ENCODE data around the gene AQP12B.

AQP12B gene

DNA sequence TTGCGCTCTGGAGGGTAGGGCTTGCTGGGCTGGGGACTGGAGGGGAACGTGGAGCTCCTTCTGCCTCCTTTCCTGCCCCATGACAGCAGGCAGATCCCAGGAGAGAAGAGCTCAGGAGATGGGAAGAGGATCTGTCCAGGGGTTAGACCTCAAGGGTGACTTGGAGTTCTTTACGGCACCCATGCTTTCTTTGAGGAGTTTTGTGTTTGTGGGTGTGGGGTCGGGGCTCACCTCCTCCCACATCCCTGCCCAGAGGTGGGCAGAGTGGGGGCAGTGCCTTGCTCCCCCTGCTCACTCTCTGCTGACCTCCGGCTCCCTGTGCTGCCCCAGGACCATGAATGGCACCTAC is 53.1 kb downstream of the AQP12B start:
- H3K4me3 ChIP-seq (ENCODE audit: low read depth in 1 of 2, low read length in 2 of 2) = no peak overlapping the region
- H3K9me3 ChIP-seq (ENCODE audit: insufficient read depth, low read length, severe bottlenecking) = peaks cover 17% of the 10 kb centered on the region
- DNase-seq = no peak
- no peaks in the 10 kb centered on the region for H3K27me3 ChIP-seq (ENCODE audit: insufficient read depth, low read length, poor library complexity)
- H3K4me1 ChIP-seq (ENCODE audit: insufficient read depth, low read length) = no peaks in the 10 kb centered on the region
- no peaks in the 10 kb centered on the region for H4K20me1 ChIP-seq (ENCODE audit: insufficient read depth, low read length)
- no peaks in the 10 kb centered on the region for H3K36me3 ChIP-seq (ENCODE audit: insufficient read depth, low read length)
- H3K27ac ChIP-seq (ENCODE audit: low read length) = no peak overlapping the region
- ATAC-seq (ENCODE audit: insufficient read depth, low read depth) = no peak
- H3K79me2 ChIP-seq (ENCODE audit: insufficient read depth, low read length) = no peaks in the 10 kb centered on the region
- no peak overlapping the region for H3K9ac ChIP-seq (ENCODE audit: low read depth, low read length)
- no peak overlapping the region for H2AFZ ChIP-seq (ENCODE audit: low read depth, low read length)
- no peak overlapping the region for H3K4me2 ChIP-seq (ENCODE audit: insufficient read depth, low read length)
- no peak for TF ChIP-seq EZH2 (IDR thresholded peaks at IDR 0.05; ENCODE audit: borderline replicate concordance, low read depth, low read length, severe bottlenecking)
- no peak for TF ChIP-seq CTCF (IDR thresholded peaks at IDR 0.05; ENCODE audit: borderline replicate concordance, extremely low read depth, low read length, poor library complexity, severe bottlenecking)

DNA sequence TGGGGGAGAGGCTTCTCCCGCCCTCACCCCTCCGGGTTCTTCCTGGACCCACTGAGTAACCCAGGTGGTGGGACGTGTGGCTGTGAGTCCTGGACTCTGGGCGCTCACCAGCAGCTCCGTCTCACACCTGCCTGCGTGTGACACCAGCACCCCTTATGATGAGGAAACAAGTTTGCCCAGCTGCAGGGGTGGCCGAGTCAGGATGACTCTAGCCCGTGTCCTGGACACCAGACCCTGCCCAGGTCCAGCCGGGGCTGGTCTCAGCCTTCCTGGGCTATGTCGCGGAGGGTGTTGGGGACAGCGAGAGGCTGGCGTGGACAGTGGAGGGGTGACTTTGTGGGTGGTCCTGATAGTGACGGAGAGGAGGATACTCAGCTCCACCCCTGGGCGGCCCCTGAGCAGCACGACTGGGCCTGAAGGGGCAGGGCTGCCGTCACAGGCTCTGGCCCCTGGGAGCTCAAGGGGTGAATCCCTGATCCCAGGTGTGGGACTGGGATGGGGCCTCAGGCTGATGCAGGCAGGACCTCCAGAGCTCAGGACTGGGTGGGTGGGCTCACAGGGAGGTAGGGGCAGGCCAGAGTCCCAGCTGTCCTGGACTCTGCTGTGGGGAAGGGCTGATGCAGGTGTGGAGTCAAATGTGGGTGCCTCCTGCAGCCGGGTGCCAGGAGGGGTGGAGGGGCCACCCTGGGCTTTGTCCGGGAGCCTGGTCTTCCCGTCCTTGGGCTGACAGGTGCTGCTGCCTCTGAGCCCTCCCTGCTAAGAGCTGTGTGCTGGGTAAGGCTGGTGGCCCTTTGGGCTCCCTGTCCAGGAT is 53.7 kb downstream of the AQP12B start:
- H3K36me3 ChIP-seq (ENCODE audit: insufficient read depth, low read length) = no peaks in the 10 kb centered on the region
- H3K27me3 ChIP-seq (ENCODE audit: insufficient read depth, low read length, poor library complexity) = no peaks in the 10 kb centered on the region
- H3K79me2 ChIP-seq (ENCODE audit: insufficient read depth, low read length) = no peaks in the 10 kb centered on the region
- H4K20me1 ChIP-seq (ENCODE audit: insufficient read depth, low read length) = no peaks in the 10 kb centered on the region
- H3K4me3 ChIP-seq (ENCODE audit: low read depth in 1 of 2, low read length in 2 of 2) = no peak overlapping the region
- TF ChIP-seq CTCF (IDR thresholded peaks at IDR 0.05; ENCODE audit: borderline replicate concordance, extremely low read depth, low read length, poor library complexity, severe bottlenecking) = no peak
- no peak for TF ChIP-seq EZH2 (IDR thresholded peaks at IDR 0.05; ENCODE audit: borderline replicate concordance, low read depth, low read length, severe bottlenecking)
- peaks cover 11% of the 10 kb centered on the region for H3K9me3 ChIP-seq (ENCODE audit: insufficient read depth, low read length, severe bottlenecking)
- H3K9ac ChIP-seq (ENCODE audit: low read depth, low read length) = no peak overlapping the region
- H2AFZ ChIP-seq (ENCODE audit: low read depth, low read length) = no peak overlapping the region
- DNase-seq (no peak), ATAC-seq (ENCODE audit: insufficient read depth, low read depth) (no peak)
- H3K27ac ChIP-seq (ENCODE audit: low read length) = no peak overlapping the region
- no peaks in the 10 kb centered on the region for H3K4me1 ChIP-seq (ENCODE audit: insufficient read depth, low read length)
- H3K4me2 ChIP-seq (ENCODE audit: insufficient read depth, low read length) = no peak overlapping the region

- no peaks in the 10 kb centered on the region for H3K36me3 ChIP-seq (ENCODE audit: insufficient read depth, low read length)
- H2AFZ ChIP-seq (ENCODE audit: low read depth, low read length) = no peak overlapping the region
- H3K27ac ChIP-seq (ENCODE audit: low read length) = no peak overlapping the region
- H3K9me3 ChIP-seq (ENCODE audit: insufficient read depth, low read length, severe bottlenecking) = peaks cover 6% of the 10 kb centered on the region
- H3K79me2 ChIP-seq (ENCODE audit: insufficient read depth, low read length) = no peaks in the 10 kb centered on the region
- H4K20me1 ChIP-seq (ENCODE audit: insufficient read depth, low read length) = no peaks in the 10 kb centered on the region
- ATAC-seq (ENCODE audit: insufficient read depth, low read depth) = no peak
- no peaks in the 10 kb centered on the region for H3K4me1 ChIP-seq (ENCODE audit: insufficient read depth, low read length)
- H3K4me2 ChIP-seq (ENCODE audit: insufficient read depth, low read length) = no peak overlapping the region
- no peak for TF ChIP-seq CTCF (IDR thresholded peaks at IDR 0.05; ENCODE audit: borderline replicate concordance, extremely low read depth, low read length, poor library complexity, severe bottlenecking)
- no peak for TF ChIP-seq EZH2 (IDR thresholded peaks at IDR 0.05; ENCODE audit: borderline replicate concordance, low read depth, low read length, severe bottlenecking)
- no peak overlapping the region for H3K4me3 ChIP-seq (ENCODE audit: low read depth in 1 of 2, low read length in 2 of 2)
- H3K27me3 ChIP-seq (ENCODE audit: insufficient read depth, low read length, poor library complexity) = no peaks in the 10 kb centered on the region
- H3K9ac ChIP-seq (ENCODE audit: low read depth, low read length) = no peak overlapping the region
- no peak for DNase-seq
These were observed 54.2 kb downstream of the AQP12B start for GRCh38 chr2:240628507-240628807.
